Activated CD4-positive, alpha-beta T cell treated with anti-CD3 and anti-CD28 coated beads, Interleukin-2, Interleukin-4, amounts not matched to agents 100 ng/mL and 50 ng/mL, durations not matched to agents 16 hours and 8 hours (primary cell): Measurements from ENCODE around the gene VSIG10.
"Not testable (repeated sequence)": the region's sequence is repeated elsewhere in the genome, so short reads cannot be mapped to it uniquely, and the experiment has no call there.

Experiments
- DNase-seq: peaks from one replicate; pipeline ENCODE4 v3.0.0-alpha.2; 2020; ENCODE audit warnings: low spot score

The VSIG10 gene

GRCh38 chr12:118103601-118104382 is at the start of gene VSIG10:
VSIG10 (minus strand) TSS chr12:118104011; CDS start chr12:118103671, 340 bp downstream.
- DNase-seq = no peak

- DNase-seq = no peak
These were observed 47.9 kb upstream of the VSIG10 start for GRCh38 chr12:118151755-118152154.

GRCh38 chr12:118150625-118151024 is 46.8 kb upstream of the VSIG10 start:
- DNase-seq = no peak

GRCh38 chr12:118148287-118148686 is 44.5 kb upstream of the VSIG10 start:
- DNase-seq = no peak

GRCh38 chr12:118145798-118146156 is 42.0 kb upstream of the VSIG10 start:
- no peak for DNase-seq

- DNase-seq = no peak
These were observed 41.4 kb upstream of the VSIG10 start for GRCh38 chr12:118145113-118145797.

GRCh38 chr12:118144499-118144898 is 40.7 kb upstream of the VSIG10 start:
- DNase-seq = no peak

GRCh38 chr12:118140825-118141224 is 37.0 kb upstream of the VSIG10 start:
- no peak for DNase-seq

- no peak for DNase-seq
These were observed 33.4 kb upstream of the VSIG10 start for GRCh38 chr12:118137148-118137678.

- peak; percentile 32 for DNase-seq
These were observed 32.8 kb upstream of the VSIG10 start for GRCh38 chr12:118136559-118137003.

- peak; percentile 97 for DNase-seq
These were observed 32.2 kb upstream of the VSIG10 start, which contains the start of gene PEBP1 for GRCh38 chr12:118135788-118136558. PEBP1 (plus strand) TSS chr12:118136124; CDS start chr12:118136210, 86 bp downstream.

- not testable (repeated sequence) for DNase-seq
These were observed 25.6 kb upstream of the VSIG10 start for GRCh38 chr12:118129436-118129835.

- no peak for DNase-seq
These were observed 24.1 kb upstream of the VSIG10 start for GRCh38 chr12:118127867-118128266.

- DNase-seq = no peak
These were observed 22.4 kb upstream of the VSIG10 start for GRCh38 chr12:118126119-118126757.

GRCh38 chr12:118125743-118126118 is 21.9 kb upstream of the VSIG10 start:
- no peak for DNase-seq

- DNase-seq = no peak
These were observed 20.6 kb upstream of the VSIG10 start for GRCh38 chr12:118124333-118124874.

- no peak for DNase-seq
These were observed 18.5 kb upstream of the VSIG10 start for GRCh38 chr12:118122264-118122663.

- peak; percentile 62 for DNase-seq
These were observed 17.0 kb upstream of the VSIG10 start for GRCh38 chr12:118120579-118121363.

- no peak for DNase-seq
These were observed 15.7 kb upstream of the VSIG10 start for GRCh38 chr12:118119449-118119879.

GRCh38 chr12:118109088-118109487 is 5.3 kb upstream of the VSIG10 start:
- DNase-seq = no peak

- no peak for DNase-seq
These were observed 3.9 kb upstream of the VSIG10 start for GRCh38 chr12:118107694-118108093.
